Mesendoderm (in vitro differentiated cells): ENCODE data around the gene PDAP1.
"Not testable (repeated sequence)": the region's sequence is repeated elsewhere in the genome, so short reads cannot be mapped to it uniquely, and the experiment has no call there.

ENCODE experiments used
- DNase-seq: peaks from one replicate; pipeline ENCODE4 v3.0.0; 2013
- H2AK5ac ChIP-seq: 2 replicates; pipeline ENCODE4 v1.6.1; 2013; ENCODE audit warnings: low read length, inconsistent platforms
- H2BK120ac ChIP-seq: 2 replicates; pipeline ENCODE4 v1.6.1; 2013; ENCODE audit warnings: low read depth, mild to moderate bottlenecking, low read length, moderate library complexity, mixed read lengths
- H2BK15ac ChIP-seq: replicated peaks from 2 replicates; pipeline ENCODE4 v1.6.1; 2013; ENCODE audit warnings: low read depth, mild to moderate bottlenecking, moderate library complexity
- H2BK5ac ChIP-seq: 2 replicates; pipeline ENCODE4 v1.6.1; 2013; ENCODE audit warnings: low read length, inconsistent platforms
- H3K18ac ChIP-seq: 2 replicates; pipeline ENCODE4 v1.6.1; 2013; ENCODE audit warnings: mild to moderate bottlenecking, low read length, mixed read lengths
- H3K23ac ChIP-seq: one replicate; pipeline ENCODE4 v1.6.1; 2013; ENCODE audit warnings: low read length
- H3K27ac ChIP-seq: 2 replicates; pipeline ENCODE4 v1.5.1; 2013; ENCODE audit warnings: low read depth, mild to moderate bottlenecking, inconsistent platforms, low read length, moderate library complexity
- H3K27me3 ChIP-seq: 2 replicates; pipeline ENCODE4 v1.6.1; 2013; ENCODE audit warnings: low read length, control low read depth, mild to moderate bottlenecking, inconsistent platforms; ENCODE audit not compliant: insufficient read depth, poor library complexity
- H3K36me3 ChIP-seq: 2 replicates; pipeline ENCODE4 v1.6.1; 2013; ENCODE audit warnings: low read length, inconsistent platforms; ENCODE audit not compliant: control insufficient read depth, insufficient read depth
- H3K4ac ChIP-seq: one replicate; pipeline ENCODE4 v1.6.1; 2013; ENCODE audit warnings: low read depth, mild to moderate bottlenecking, low read length, moderate library complexity
- H3K4me1 ChIP-seq: 2 replicates; pipeline ENCODE4 v1.6.1; 2013; ENCODE audit warnings: low read depth, low read length, inconsistent platforms; ENCODE audit not compliant: control insufficient read depth
- H3K4me2 ChIP-seq: 2 replicates; pipeline ENCODE4 v1.6.1; 2013; ENCODE audit warnings: low read length
- H3K4me3 ChIP-seq: 2 replicates; pipeline ENCODE4 v1.5.1; 2013; ENCODE audit warnings: mild to moderate bottlenecking, low read length
- H3K56ac ChIP-seq: one replicate; pipeline ENCODE4 v1.6.1; 2013; ENCODE audit warnings: low read length
- H3K79me1 ChIP-seq: 2 replicates; pipeline ENCODE4 v1.6.1; 2013; ENCODE audit warnings: low read length, inconsistent platforms
- H3K79me2 ChIP-seq: 2 replicates; pipeline ENCODE4 v1.6.1; 2013; ENCODE audit warnings: mild to moderate bottlenecking, low read length; ENCODE audit not compliant: control insufficient read depth, insufficient read depth
- H3K9ac ChIP-seq: 2 replicates; pipeline ENCODE4 v1.6.1; 2013; ENCODE audit warnings: low read length, inconsistent platforms
- H4K5ac ChIP-seq: one replicate; pipeline ENCODE4 v1.6.1; 2013; ENCODE audit warnings: low read length
- H4K8ac ChIP-seq: one replicate; pipeline ENCODE4 v1.6.1; 2013; ENCODE audit warnings: low read depth, mild to moderate bottlenecking, control low read depth, low read length, moderate library complexity
- WGBS: extraction: QIAGEN DNeasy Blood & Tissue Kit; methylation state at CpG from one replicate; pipeline ENCODE4 v1.1.7; 2013; ENCODE audit warnings: low lambda C conversion rate, missing lambda C conversion rate; ENCODE audit not compliant: insufficient coverage; ENCODE audit errors: extremely low coverage; 5-methylcytosine and 5-hydroxymethylcytosine counted together

Gene PDAP1

DNA sequence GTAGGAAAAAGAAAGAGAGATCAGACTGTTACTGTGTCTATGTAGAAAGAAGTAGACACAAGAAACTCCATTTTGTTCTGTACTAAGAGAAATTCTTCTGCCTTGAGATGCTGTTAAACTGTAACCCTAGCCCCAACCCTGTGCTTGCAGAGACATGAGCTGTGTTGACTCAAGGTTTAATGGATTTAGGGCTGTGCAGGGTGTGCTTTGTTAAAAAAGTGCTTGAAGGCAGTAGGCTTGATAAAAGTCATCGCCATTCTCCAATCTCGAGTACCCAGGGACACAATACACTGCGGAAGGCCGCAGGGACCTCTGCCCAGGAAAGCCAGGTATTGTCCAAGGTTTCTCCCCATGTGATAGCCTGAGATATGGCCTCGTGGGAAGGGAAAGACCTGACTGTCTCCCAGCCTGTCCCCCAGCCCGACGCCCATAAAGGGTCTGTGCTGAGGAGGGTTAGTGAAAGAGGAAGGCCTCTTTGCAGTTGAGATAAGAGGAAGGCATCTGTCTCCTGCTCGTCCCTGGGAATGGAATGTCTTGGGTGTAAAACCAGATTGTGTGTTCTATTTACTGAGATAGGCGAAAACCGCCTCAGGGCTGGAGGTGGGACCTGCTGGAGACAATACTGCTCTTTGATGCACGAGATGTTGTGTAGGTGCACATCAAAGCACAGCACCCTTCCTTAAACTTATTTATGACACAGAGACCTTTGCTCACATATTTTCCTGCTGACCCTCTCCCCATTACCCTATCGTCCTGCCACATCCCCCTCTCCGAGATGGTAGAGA is 23.6 kb upstream of the PDAP1 start:
- WGBS, result no CpG with 5 or more reads among the region's 13 CpGs

DNA sequence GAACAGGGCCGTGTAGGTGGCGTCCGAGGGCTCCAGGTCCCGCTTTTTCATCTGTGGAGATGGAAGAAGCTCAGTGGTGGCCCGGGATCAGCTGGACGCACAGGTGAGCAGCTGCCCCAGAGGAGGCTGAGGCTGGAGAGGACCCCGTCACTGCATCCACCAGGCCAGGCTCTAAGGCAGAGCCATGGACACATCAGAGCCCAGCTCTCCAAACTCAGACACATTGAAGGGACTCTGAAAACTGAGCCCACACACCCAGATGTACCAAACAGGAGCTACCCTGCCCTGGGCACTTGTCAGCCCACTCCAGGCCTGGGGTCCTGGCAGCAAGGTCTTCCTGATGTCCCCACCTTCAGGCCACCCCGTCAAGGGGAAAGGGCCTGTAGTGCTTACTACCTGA is 21.4 kb upstream of the PDAP1 start:
- Histone ChIP-seq H3K79me1 (no peaks in the 10 kb centered on the region), H3K27me3 (no peaks in the 10 kb centered on the region), H4K8ac (no peak overlapping the region), H3K4me2 (no peak overlapping the region), H4K5ac (no peak overlapping the region), H3K9ac (no peak overlapping the region), H3K36me3 (peaks cover 20% of the 10 kb centered on the region), H2BK5ac (no peak overlapping the region), H3K4me1 (no peaks in the 10 kb centered on the region), H3K27ac (no peak overlapping the region), H2BK15ac (no peak overlapping the region), H3K23ac (no peak overlapping the region), H3K79me2 (no peaks in the 10 kb centered on the region), H3K56ac (no peak overlapping the region), H3K4ac (no peak overlapping the region), H2BK120ac (no peak overlapping the region), H3K18ac (no peak overlapping the region), H3K4me3 (no peak overlapping the region), H2AK5ac (no peak overlapping the region)
- DNase-seq, result no peak
- no CpG with 5 or more reads among the region's 8 CpGs for WGBS

More for the DNA sequence above, 23.6 kb upstream of the PDAP1 start:
- H3K4ac ChIP-seq, H3K56ac ChIP-seq, H3K4me2 ChIP-seq, H3K27ac ChIP-seq, H3K4me1 ChIP-seq, H2AK5ac ChIP-seq, H3K79me1 ChIP-seq, H3K9ac ChIP-seq, H3K4me3 ChIP-seq, H2BK15ac ChIP-seq, H4K5ac ChIP-seq, H2BK120ac ChIP-seq, H3K79me2 ChIP-seq, H3K18ac ChIP-seq, H2BK5ac ChIP-seq, H3K27me3 ChIP-seq, H3K23ac ChIP-seq, H4K8ac ChIP-seq: not testable (repeated sequence)
- peaks cover 19% of the 10 kb centered on the region for H3K36me3 ChIP-seq
- peak; percentile 66 for DNase-seq

DNA sequence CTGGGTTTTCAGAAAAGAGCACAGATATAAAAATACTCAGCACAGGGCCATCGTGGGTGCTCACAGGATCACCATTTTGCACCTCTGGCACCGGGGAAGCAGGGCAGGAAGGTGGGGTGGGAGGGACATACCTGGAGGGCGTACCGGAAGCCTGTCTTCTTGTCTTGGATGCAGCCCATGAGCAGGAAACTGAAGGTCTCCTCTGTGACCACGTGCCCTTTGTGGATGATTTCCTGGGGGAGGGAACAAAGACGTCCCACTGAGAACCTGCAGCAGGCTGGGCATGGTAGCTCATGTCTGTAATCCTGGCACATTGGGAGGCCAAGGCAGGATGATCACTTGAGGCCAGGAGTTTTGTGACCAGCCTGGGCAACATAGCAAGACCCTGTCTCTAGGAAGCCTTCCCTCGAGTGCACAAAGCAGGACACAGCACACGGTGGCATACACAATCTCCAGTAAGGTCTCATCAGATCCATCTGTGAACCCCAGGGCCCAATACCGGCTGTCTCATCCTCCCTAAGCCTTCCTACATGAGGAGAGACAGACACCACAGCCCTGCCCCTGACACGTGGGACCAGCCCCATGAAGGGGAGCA is 20.7 kb upstream of the PDAP1 start:
- Histone ChIP-seq H2BK5ac (no peak overlapping the region), H3K4ac (no peak overlapping the region), H3K36me3 (peaks cover 18% of the 10 kb centered on the region), H3K4me2 (no peak overlapping the region), H3K9ac (no peak overlapping the region), H3K4me3 (no peak overlapping the region), H4K5ac (no peak overlapping the region), H3K56ac (no peak overlapping the region), H3K23ac (no peak overlapping the region), H3K27me3 (no peaks in the 10 kb centered on the region), H3K18ac (no peak overlapping the region), H2BK15ac (no peak overlapping the region), H2AK5ac (no peak overlapping the region), H3K79me2 (no peaks in the 10 kb centered on the region), H3K79me1 (no peaks in the 10 kb centered on the region), H3K27ac (no peak overlapping the region), H2BK120ac (no peak overlapping the region), H3K4me1 (no peaks in the 10 kb centered on the region), H4K8ac (no peak overlapping the region)
- WGBS, result no CpG with 5 or more reads among the region's 10 CpGs
- DNase-seq, result no peak

DNA sequence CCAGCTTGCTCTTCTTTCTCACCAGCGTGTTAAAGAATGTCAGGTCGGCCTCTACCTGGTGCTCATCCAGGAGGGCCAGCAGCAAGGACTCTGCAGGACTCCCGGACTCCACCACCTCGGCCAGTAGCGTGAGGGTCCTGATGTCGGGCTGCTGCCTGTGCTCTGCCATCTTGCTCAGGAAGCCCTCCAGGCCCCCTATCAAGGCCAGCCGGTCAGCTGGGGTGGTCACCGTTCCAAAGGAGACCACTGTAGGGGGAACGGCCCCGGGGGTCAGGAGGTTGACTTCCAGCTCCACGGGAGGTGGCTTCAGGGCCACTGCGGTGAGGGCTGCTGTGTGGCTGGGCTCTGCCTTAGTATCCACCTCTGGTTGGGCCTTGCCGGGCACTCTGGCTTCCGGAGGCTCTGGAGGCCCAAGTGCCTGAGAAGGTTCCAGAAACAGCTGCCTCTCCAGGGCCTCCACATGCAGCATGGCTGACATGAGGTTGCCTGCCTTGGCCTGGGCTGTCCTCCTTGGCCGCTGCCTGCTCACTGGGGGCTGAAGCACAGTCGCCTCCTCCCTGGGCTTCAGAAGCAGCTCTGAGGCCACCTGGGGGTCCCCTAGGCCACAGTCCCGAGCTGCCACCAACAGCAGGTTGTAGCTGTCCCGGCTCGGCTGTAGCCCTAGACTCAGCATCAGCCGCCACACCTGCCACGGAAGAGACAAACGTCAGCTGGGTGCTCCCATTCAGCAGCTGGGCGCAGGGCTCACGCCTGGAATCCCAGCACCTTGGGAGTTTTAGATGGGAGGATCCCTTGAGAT is 16.7 kb upstream of the PDAP1 start:
- Histone ChIP-seq H3K4me2 (no peak overlapping the region), H3K79me1 (no peaks in the 10 kb centered on the region), H3K4me1 (no peaks in the 10 kb centered on the region), H3K4me3 (no peak overlapping the region), H4K8ac (no peak overlapping the region), H3K27me3 (no peaks in the 10 kb centered on the region), H3K27ac (no peak overlapping the region), H3K4ac (no peak overlapping the region), H3K79me2 (no peaks in the 10 kb centered on the region), H2BK15ac (no peak overlapping the region), H2BK120ac (no peak overlapping the region), H3K18ac (no peak overlapping the region), H3K23ac (no peak overlapping the region), H3K56ac (no peak overlapping the region), H2AK5ac (no peak overlapping the region), H2BK5ac (no peak overlapping the region), H4K5ac (no peak overlapping the region), H3K9ac (no peak overlapping the region), H3K36me3 (peaks cover 18% of the 10 kb centered on the region)
- no CpG with 5 or more reads among the region's 24 CpGs for WGBS
- no peak for DNase-seq

DNA sequence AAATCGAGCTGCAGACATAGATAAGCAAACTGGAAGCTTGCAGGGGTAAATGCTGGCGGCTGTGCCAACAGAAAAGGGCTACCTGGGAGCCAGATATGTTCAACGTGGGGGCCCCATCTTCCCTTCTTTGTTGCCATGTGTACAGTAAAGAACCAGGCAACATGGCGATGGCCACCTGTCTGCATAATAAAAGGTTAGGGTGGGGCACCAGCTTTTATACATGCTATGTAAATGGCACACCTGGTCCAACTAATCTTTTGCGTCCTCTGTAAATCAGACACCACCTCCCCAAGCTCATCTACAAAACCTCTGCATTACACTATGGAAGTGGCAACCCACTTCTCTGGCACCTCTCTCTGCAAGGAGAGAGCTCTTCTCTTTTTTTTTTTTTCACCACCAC is 14.2 kb upstream of the PDAP1 start:
- Histone ChIP-seq H2AK5ac (no peak overlapping the region), H2BK120ac (no peak overlapping the region), H2BK15ac (no peak overlapping the region), H3K79me2 (no peaks in the 10 kb centered on the region), H3K23ac (no peak overlapping the region), H3K9ac (no peak overlapping the region), H3K36me3 (peaks cover 22% of the 10 kb centered on the region), H3K56ac (no peak overlapping the region), H4K8ac (no peak overlapping the region), H3K18ac (no peak overlapping the region), H3K4me2 (no peak overlapping the region), H3K79me1 (no peaks in the 10 kb centered on the region), H3K27me3 (no peaks in the 10 kb centered on the region), H3K4me1 (no peaks in the 10 kb centered on the region), H3K4ac (no peak overlapping the region), H3K27ac (no peak overlapping the region), H3K4me3 (no peak overlapping the region), H4K5ac (no peak overlapping the region), H2BK5ac (no peak overlapping the region)
- WGBS, result no CpG with 5 or more reads among the region's 5 CpGs
- DNase-seq, result no peak
